ACC112 (cell line): ENCODE results near the gene PML.
A peak's percentile ranks its signal among the peaks of the same experiment; 100 is the strongest.

Experiments used
- H2AFZ ChIP-seq: fragments of 200-600 bp; sonication (generic); one replicate; pipeline ENCODE4 v1.6.0; 2017; ENCODE audit warnings: antibody characterized with exemption, low read length; ENCODE audit not compliant: unreplicated experiment
- H3K27ac ChIP-seq: fragments of 200-600 bp; sonication (generic); 2 replicates; pipeline ENCODE4 v1.5.1; 2014; ENCODE audit warnings: low read depth, mild to moderate bottlenecking, antibody characterized with exemption, low read length, moderate library complexity
- H3K27me3 ChIP-seq: fragments of 200-600 bp; sonication (generic); 2 replicates; pipeline ENCODE4 v1.6.1; 2014; ENCODE audit warnings: mild to moderate bottlenecking, antibody characterized with exemption, low read length, moderate library complexity, mixed read lengths; ENCODE audit not compliant: insufficient read depth
- H3K36me3 ChIP-seq: fragments of 200-600 bp; sonication (generic); 2 replicates; pipeline ENCODE4 v1.6.1; 2016; ENCODE audit warnings: mild to moderate bottlenecking, antibody characterized with exemption, low read length, moderate library complexity, mixed read lengths; ENCODE audit not compliant: insufficient read depth
- H3K4me1 ChIP-seq: fragments of 200-600 bp; sonication (generic); one replicate; pipeline ENCODE4 v1.6.1; 2016; ENCODE audit warnings: low read length, mixed read lengths; ENCODE audit not compliant: insufficient read depth, unreplicated experiment, control insufficient read depth
- H3K4me3 ChIP-seq: fragments of 200-600 bp; sonication (generic); 2 replicates; pipeline ENCODE4 v1.5.1; 2014; ENCODE audit warnings: mild to moderate bottlenecking, low read depth, low read length
- H3K79me2 ChIP-seq: fragments of 200-600 bp; sonication (generic); one replicate; pipeline ENCODE4 v1.6.0; 2016; ENCODE audit warnings: low read length; ENCODE audit not compliant: control insufficient read depth, unreplicated experiment, insufficient read depth

The PML gene, protein sequence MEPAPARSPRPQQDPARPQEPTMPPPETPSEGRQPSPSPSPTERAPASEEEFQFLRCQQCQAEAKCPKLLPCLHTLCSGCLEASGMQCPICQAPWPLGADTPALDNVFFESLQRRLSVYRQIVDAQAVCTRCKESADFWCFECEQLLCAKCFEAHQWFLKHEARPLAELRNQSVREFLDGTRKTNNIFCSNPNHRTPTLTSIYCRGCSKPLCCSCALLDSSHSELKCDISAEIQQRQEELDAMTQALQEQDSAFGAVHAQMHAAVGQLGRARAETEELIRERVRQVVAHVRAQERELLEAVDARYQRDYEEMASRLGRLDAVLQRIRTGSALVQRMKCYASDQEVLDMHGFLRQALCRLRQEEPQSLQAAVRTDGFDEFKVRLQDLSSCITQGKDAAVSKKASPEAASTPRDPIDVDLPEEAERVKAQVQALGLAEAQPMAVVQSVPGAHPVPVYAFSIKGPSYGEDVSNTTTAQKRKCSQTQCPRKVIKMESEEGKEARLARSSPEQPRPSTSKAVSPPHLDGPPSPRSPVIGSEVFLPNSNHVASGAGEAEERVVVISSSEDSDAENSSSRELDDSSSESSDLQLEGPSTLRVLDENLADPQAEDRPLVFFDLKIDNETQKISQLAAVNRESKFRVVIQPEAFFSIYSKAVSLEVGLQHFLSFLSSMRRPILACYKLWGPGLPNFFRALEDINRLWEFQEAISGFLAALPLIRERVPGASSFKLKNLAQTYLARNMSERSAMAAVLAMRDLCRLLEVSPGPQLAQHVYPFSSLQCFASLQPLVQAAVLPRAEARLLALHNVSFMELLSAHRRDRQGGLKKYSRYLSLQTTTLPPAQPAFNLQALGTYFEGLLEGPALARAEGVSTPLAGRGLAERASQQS

DNA sequence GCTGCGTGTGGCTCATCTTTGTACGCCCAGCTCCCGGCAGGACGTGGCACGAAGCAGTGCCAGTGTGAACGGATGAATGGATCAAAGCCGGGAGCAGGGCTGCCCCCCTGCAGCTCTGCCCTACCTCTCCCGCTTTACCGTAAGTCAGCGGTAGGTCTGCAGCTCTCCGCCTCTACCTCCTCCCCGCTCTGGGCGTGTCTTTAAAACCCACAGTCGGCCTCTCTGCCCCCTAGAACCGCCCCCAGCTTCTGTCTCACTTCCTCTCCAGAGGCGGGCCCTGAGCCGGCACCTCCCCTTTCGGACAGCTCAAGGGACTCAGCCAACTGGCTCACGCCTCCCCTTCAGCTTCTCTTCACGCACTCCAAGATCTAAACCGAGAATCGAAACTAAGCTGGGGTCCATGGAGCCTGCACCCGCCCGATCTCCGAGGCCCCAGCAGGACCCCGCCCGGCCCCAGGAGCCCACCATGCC is at the start of gene PML:
PML (plus strand) TSS at position 304 of the 471 bp plus-strand sequence; CDS start at position 401, 97 bp downstream.
- Histone ChIP-seq H3K27ac (peak within 1 kb of the TSS; percentile 81), H3K79me2 (peaks cover 57% of the 10 kb centered on the region), H3K27me3 (no peaks in the 10 kb centered on the region), H3K4me3 (peak within 1 kb of the TSS; percentile 96), H3K4me1 (peaks cover 47% of the 10 kb centered on the region), H3K36me3 (peaks cover 23% of the 10 kb centered on the region), H2AFZ (peak within 1 kb of the TSS; percentile 46)

DNA sequence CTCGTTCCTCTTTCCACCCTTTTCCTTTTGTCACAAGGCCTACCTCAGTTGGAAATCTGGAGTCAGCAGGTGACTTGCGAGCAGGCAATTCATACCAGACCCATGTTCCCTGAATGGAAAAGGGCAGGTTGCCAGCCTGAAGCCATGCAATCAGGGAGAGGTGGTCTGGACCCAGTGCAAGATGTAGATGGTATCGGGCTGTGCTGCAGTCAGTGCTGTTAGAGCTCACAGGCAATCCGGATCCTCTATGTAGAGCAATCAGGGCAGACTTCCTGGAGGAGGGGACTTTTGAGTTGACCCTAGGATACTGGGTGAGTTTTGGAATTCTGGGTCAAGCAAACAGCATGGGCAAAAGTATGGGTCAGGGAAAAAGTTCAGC is 49.4 kb upstream of the PML start:
- H3K27ac ChIP-seq: no peak overlapping the region
- H3K79me2 ChIP-seq: peaks cover 23% of the 10 kb centered on the region
- H3K36me3 ChIP-seq: peaks cover 12% of the 10 kb centered on the region; the same call in 1 of the 2 replicates
- peaks cover 28% of the 10 kb centered on the region for H3K4me1 ChIP-seq
- no peak overlapping the region for H3K4me3 ChIP-seq
- no peak overlapping the region for H2AFZ ChIP-seq
- no peaks in the 10 kb centered on the region for H3K27me3 ChIP-seq

DNA sequence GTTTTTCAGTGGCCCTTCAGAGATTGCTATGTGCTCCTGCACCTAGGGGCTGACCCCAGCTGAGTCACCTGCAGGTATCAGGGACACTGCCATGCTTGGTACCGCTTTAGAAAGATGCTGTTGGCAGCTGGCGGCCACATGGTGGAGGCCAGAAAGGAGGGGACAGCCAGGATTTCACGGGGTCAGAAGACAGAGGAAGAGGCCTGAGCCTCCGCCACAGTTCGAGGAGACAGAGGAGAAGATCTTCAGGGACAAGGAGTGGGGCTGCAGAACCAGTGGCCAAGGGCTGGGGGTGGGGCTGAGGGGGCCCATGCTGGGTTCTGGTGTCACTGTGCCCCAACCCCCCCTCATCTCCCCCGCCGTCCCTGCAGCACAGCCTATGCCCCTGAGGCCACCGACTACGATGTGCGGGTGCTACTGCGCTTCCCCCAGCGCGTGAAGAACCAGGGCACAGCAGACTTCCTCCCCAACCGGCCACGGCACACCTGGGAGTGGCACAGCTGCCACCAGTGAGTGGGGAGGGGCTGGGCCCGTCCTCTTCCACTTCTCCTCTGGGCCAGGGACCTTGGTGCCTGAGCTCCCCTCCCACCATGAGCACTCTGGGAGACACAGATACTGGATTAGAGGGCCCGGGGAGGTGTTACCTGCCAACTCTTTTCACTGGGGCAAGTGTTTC is 48.3 kb upstream of the PML start:
- Histone ChIP-seq H3K36me3 (peaks cover 12% of the 10 kb centered on the region; the same call in 1 of the 2 replicates), H3K27ac (no peak overlapping the region), H3K4me1 (peaks cover 26% of the 10 kb centered on the region), H3K4me3 (no peak overlapping the region), H3K27me3 (no peaks in the 10 kb centered on the region), H3K79me2 (peaks cover 18% of the 10 kb centered on the region), H2AFZ (no peak overlapping the region)

DNA sequence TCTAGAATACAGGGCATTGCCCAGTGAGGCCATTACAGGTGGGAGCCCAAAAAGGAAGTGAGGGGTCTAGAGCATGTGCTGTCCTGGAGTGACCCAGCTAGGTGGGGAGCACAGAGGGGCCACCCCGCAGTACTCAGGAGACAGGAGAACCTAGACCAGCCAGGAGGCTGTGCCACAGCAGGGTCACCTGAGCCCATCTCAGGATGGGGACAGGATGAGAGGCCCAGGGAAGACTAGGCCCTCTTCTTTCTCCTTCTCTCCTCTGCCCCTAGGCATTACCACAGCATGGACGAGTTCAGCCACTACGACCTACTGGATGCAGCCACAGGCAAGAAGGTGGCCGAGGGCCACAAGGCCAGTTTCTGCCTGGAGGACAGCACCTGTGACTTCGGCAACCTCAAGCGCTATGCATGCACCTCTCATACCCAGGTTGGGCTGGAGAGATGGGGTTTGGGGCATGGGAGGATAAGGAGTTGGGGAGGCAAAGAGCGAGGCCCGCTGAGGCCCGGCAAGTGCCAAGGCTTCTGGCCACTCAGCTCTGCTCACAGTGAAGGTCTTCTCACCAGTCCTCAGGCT is 47.6 kb upstream of the PML start:
- H3K79me2 ChIP-seq: peaks cover 12% of the 10 kb centered on the region
- no peak overlapping the region for H2AFZ ChIP-seq
- H3K4me1 ChIP-seq: peaks cover 26% of the 10 kb centered on the region
- H3K27ac ChIP-seq: no peak overlapping the region
- H3K4me3 ChIP-seq: no peak overlapping the region
- H3K27me3 ChIP-seq: no peaks in the 10 kb centered on the region
- H3K36me3 ChIP-seq: peaks cover 12% of the 10 kb centered on the region; the same call in 1 of the 2 replicates

DNA sequence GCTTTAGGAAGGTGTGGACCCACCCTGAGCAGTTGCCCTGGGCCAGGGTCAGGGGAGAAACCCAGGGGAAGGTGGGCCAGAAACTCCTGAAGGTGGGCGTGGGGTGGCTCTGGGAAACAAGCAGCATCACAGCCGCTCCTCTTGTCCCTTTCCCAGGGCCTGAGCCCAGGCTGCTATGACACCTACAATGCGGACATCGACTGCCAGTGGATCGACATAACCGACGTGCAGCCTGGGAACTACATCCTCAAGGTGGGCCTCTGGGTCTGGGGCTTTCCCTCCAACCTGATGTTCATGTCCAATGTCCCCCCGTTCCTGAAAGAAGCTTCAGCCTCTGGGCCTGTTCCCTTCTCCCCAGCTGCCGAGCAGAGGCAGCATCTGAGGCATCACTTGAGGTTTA is 46.9 kb upstream of the PML start:
- Histone ChIP-seq H3K27ac (no peak overlapping the region), H2AFZ (no peak overlapping the region), H3K36me3 (peaks cover 12% of the 10 kb centered on the region; the same call in 1 of the 2 replicates), H3K79me2 (peaks cover 5% of the 10 kb centered on the region), H3K27me3 (no peaks in the 10 kb centered on the region), H3K4me1 (peaks cover 20% of the 10 kb centered on the region), H3K4me3 (no peak overlapping the region)

DNA sequence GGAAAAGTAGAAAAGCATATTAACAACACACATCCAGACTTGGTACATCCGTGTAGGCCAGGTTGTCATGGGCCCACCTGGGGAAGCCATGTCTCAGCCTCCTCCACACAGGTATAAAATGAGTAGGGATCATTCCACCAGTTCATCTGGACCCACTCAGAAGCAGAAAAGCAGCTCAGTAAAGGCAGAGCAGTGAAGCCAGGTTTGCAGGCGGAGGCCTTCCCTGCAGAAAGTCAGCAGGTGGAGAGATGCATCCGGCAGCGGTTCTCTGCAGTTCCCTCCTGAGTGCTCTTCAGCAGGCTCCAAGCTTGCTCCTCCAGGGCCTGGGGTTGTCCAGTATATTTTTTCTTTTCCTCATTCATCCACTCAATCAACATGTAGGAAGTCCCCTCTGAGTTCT is 46.1 kb upstream of the PML start:
- Histone ChIP-seq H3K4me1 (peaks cover 17% of the 10 kb centered on the region), H2AFZ (no peak overlapping the region), H3K79me2 (no peaks in the 10 kb centered on the region), H3K27ac (no peak overlapping the region), H3K4me3 (no peak overlapping the region), H3K36me3 (peaks cover 12% of the 10 kb centered on the region; the same call in 1 of the 2 replicates), H3K27me3 (no peaks in the 10 kb centered on the region)

DNA sequence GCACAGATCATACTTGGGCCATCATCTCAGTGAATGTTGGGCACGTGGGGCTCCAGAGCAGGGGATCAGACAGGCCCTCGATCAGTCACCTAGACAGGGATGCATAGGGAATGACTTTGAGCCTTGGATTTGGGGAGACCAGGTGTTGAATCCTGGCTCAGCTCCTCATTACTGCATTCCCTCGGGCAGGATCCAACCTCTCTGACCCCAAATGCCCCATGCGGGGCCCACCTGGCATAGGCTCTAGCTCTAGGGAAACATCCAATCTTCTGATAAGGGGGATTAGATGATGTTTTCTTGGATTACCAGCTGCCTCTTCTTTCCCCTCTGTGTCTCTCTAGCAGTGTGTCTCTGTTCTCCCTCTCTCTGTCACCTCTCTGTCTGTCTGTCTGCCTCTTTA is 45.5 kb upstream of the PML start:
- Histone ChIP-seq H3K4me1 (peaks cover 17% of the 10 kb centered on the region), H3K27me3 (no peaks in the 10 kb centered on the region), H3K4me3 (no peak overlapping the region), H2AFZ (no peak overlapping the region), H3K27ac (no peak overlapping the region), H3K79me2 (no peaks in the 10 kb centered on the region), H3K36me3 (peaks cover 12% of the 10 kb centered on the region; the same call in 1 of the 2 replicates)

DNA sequence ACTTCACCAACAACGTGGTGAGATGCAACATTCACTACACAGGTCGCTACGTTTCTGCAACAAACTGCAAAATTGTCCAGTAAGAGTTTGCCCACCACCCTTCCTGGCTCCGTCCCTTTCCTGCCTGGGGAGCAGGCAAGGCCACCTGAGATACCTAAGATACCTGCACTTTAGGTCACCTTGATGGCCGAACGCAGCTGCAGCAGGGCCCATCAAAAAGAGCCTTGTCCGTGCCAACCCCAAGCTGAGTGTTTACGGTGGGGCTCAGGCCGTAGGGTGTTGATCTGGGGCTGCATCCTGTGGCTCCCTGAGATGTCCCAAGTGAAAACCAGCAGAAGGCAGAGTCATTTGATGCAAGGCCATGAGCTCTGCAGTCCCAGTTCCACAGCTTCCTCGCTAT is 45.0 kb upstream of the PML start:
- no peak overlapping the region for H2AFZ ChIP-seq
- peaks cover 12% of the 10 kb centered on the region; the same call in 1 of the 2 replicates for H3K36me3 ChIP-seq
- H3K4me1 ChIP-seq: peaks cover 17% of the 10 kb centered on the region
- H3K79me2 ChIP-seq: no peaks in the 10 kb centered on the region
- H3K27me3 ChIP-seq: no peaks in the 10 kb centered on the region
- no peak overlapping the region for H3K4me3 ChIP-seq
- H3K27ac ChIP-seq: no peak overlapping the region

DNA sequence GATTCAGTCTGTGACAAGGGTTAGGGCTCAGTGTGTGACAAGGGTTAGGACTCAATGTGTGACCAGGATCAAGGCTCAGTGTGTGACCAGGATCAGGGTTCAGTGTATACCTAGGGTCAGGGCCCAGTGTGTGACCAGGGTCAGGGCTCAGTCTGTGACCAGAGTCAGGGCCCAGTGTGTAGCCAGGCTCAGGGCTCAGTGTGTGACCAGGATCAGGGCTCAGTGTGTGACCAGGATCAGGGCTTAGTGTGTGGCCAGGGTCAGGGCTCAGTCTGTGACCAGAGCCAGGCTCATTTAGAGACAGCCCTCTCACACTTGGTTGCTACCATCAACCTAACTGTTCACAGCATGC is 44.1 kb upstream of the PML start:
- Histone ChIP-seq H2AFZ (no peak overlapping the region), H3K27me3 (no peaks in the 10 kb centered on the region), H3K36me3 (peaks cover 5% of the 10 kb centered on the region; the same call in 1 of the 2 replicates), H3K4me1 (peaks cover 20% of the 10 kb centered on the region), H3K79me2 (no peaks in the 10 kb centered on the region), H3K4me3 (no peak overlapping the region), H3K27ac (peak overlapping the region; percentile 80)
